ENCODE measurements around the gene PITPNC1.
"Not testable (repeated sequence)": the region's sequence is repeated elsewhere in the genome, so short reads cannot be mapped to it uniquely, and the experiment has no call there.

PITPNC1 gene

DNA sequence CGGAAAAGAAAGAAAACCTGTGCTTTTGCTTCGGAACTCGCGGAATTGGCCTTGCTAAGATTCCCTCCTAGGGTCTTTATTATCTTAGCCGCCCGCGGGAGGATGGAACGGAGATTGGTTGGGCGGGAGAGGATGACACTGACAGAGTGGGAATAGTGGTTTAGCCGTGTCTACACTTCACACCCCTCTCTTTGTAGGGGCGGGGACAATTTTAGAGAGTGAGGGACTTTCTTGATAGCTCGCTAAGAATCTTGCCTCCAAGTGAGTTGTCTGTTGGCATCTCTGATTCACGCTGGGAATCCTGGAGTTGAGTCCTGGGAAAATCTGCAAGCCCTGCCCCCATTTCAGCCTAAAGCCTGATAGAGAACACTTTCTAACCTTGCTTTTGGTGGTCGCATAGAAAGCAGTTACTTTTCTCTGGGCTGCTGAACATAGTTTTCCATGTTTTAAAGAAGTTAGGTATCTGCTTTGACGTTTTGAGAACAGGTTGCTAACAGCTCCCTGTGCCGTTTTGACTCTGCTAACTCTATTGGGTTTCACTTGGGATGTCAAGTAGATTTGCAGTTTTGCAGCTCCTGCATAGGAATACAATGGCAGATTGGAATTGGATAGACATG is 341.4 kb downstream of the PITPNC1 start:
- peak; percentile 51 for DNase-seq (ENCODE audit: low read depth)
- peak overlapping the region; percentile 100 for H3K4me3 ChIP-seq (ENCODE audit: low read length)
- TF ChIP-seq, protein P1, sequence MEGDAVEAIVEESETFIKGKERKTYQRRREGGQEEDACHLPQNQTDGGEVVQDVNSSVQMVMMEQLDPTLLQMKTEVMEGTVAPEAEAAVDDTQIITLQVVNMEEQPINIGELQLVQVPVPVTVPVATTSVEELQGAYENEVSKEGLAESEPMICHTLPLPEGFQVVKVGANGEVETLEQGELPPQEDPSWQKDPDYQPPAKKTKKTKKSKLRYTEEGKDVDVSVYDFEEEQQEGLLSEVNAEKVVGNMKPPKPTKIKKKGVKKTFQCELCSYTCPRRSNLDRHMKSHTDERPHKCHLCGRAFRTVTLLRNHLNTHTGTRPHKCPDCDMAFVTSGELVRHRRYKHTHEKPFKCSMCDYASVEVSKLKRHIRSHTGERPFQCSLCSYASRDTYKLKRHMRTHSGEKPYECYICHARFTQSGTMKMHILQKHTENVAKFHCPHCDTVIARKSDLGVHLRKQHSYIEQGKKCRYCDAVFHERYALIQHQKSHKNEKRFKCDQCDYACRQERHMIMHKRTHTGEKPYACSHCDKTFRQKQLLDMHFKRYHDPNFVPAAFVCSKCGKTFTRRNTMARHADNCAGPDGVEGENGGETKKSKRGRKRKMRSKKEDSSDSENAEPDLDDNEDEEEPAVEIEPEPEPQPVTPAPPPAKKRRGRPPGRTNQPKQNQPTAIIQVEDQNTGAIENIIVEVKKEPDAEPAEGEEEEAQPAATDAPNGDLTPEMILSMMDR (IDR thresholded peaks at IDR 0.05; ENCODE audit: insufficient read depth, low read depth, low read length, missing control alignments): no peak

DNA sequence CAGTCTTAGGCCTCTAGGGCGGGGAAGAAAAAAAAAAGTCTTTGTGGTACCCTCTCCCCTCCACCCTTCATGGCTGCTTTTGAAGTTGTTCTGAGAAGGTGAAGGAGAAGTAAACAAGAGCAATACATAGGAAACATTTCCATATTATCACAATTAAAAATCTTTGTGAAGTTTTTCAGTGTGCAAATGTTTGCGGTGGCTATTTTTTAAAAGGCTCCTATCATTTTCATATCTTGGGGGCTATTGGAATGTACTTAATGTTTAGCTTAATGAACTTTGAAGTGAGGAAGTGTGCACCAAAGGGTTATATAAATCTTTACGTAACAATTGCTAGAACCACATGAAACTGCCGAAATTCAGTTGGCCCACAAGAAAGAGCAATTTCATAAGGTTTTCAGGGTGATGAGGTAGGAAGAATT is 348.3 kb downstream of the PITPNC1 start:
- no peak overlapping the region for H3K4me3 ChIP-seq (ENCODE audit: low read length)
- DNase-seq (ENCODE audit: low read depth): no peak
- TF ChIP-seq, protein P1 (IDR thresholded peaks at IDR 0.05; ENCODE audit: insufficient read depth, low read depth, low read length, missing control alignments): no peak

DNA sequence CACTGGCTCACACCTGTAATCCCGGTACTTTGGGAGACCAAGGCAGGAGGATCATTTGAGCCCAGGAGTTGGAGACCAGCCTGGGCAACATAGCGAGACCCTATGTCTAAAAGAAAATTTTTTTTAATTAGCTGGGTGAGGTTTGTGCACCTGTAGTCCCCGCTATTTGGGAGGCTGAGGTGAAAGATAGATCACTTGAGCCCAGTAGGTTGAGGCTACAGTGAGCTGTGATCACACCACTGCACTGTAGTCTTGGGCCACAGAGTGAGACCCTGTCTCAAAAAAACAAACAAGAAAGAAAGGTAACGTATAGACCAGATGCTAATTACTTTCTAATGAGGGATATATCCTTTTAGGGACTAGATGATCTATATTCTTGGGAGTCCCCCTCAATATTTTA is 348.7 kb downstream of the PITPNC1 start:
- no peak overlapping the region for H3K4me3 ChIP-seq (ENCODE audit: low read length)
- DNase-seq (ENCODE audit: low read depth): no peak
- TF ChIP-seq, protein P1 (IDR thresholded peaks at IDR 0.05; ENCODE audit: insufficient read depth, low read depth, low read length, missing control alignments): no peak

DNA sequence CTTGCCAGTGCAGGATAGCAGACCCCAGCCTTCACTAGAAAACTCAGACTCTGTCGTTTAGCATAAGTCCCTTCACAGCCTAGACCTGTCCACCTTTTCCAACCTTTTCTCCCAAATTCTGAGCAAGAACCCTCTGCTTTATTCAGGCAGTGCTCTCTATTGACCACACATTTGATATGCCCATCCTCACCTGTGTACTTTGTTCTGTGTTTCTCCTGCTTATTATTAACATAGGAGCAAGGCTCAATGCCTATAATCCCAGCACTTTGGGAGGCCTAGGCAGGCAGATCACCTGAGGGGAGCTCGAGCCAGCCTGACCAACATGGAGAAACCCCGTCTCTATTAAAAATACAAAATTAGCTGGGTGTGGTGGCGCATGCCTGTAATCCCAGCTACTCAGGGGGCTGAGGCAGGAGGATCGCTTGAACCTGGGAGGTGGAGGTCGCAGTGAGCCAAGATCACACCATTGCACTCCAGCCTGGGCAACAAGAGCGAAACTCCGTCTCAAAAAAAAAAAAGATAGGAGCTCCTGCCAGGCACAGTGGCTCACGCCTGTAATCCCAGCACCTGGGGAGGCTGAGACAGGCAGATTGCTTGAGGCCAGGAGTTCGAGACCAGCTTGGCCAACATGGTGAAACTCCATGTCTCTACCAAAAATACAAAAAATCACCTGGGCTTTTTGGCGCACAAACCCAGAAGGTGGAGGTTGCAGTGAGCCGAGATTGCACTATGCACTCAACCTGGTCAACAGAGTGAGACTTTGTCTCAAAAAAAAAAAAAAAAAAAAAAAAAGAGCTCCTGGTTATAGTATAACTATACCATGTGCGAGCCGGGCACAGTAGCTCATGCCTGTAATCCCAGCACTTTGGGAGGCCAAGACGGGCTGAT is 350.3 kb downstream of the PITPNC1 start:
- not testable (repeated sequence) for DNase-seq (ENCODE audit: low read depth); H3K4me3 ChIP-seq (ENCODE audit: low read length)

DNA sequence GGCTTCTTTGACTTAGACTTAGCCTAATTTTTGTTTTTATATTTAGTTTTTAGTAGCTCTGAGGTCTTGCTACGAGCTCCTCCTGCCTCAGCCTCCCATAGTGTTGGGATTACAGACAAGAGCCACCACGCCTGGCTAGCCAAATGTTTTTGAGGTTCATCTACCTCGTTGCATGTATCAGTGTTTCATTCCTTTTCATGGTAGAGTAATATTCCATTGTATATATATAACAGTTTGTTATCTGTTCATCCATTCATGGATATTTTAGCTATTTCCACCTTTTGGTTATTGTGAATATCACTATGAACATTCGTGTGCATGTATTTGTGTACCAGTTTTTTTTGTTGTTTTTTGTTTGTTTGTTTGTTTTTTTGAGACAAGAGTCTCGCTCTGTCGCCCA is 352.8 kb downstream of the PITPNC1 start:
- no peak for DNase-seq (ENCODE audit: low read depth)
- H3K4me3 ChIP-seq (ENCODE audit: low read length): no peak overlapping the region
- TF ChIP-seq, protein P1 (IDR thresholded peaks at IDR 0.05; ENCODE audit: insufficient read depth, low read depth, low read length, missing control alignments): no peak

DNA sequence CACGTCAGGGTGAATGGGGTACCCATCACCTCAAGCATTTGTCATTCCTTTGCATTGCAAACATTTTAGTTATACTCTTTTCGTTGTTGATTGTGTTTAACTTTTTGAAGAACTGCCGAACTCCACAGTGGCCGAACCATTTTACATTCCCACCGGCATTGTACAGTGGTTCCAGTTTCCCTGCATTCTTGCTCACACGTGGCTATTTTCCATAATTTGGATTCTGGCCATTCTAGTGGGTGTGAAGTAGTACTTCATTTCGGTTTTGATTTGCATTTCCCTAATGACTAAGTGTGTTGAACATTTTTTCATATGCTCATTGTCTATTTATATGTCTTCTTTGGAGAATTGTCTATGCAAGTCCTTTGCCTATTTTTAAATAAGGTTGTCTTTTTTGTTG is 353.6 kb downstream of the PITPNC1 start:
- no peak for DNase-seq (ENCODE audit: low read depth)
- no peak overlapping the region for H3K4me3 ChIP-seq (ENCODE audit: low read length)
- TF ChIP-seq, protein P1 (IDR thresholded peaks at IDR 0.05; ENCODE audit: insufficient read depth, low read depth, low read length, missing control alignments): no peak

DNA sequence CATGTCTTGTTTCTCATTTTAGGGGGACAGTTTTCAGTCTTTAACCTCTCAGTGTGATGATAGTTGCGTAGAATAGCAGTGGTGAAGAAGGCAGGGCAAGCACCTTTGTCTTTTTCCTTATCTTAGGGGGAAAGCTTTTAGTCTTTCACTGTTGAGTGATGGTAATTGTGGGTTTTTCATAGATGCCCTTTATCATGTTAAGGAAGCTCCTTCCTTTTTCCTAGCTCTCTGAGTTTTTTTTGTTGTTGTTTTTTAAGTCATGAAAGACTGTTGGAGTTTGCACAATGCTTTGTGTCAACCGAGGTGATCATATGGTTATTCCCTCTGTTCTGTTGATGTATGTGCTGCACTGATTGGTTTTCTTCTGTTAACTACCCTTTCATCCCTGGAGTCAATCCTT is 356.4 kb downstream of the PITPNC1 start:
- no peak for DNase-seq (ENCODE audit: low read depth)
- TF ChIP-seq, protein P1 (IDR thresholded peaks at IDR 0.05; ENCODE audit: insufficient read depth, low read depth, low read length, missing control alignments): no peak
- H3K4me3 ChIP-seq (ENCODE audit: low read length): no peak overlapping the region
